HG02642 (cell line): Measurements from ENCODE around the gene MBTPS1.

ENCODE experiments used
- ATAC-seq: cut with Tn5 transposase; IDR thresholded peaks from one replicate; pipeline ENCODE4 v1.9.1; 2021; ENCODE audit warnings: mild to moderate bottlenecking; ENCODE audit not compliant: unreplicated experiment, poor library complexity

The MBTPS1 gene

DNA sequence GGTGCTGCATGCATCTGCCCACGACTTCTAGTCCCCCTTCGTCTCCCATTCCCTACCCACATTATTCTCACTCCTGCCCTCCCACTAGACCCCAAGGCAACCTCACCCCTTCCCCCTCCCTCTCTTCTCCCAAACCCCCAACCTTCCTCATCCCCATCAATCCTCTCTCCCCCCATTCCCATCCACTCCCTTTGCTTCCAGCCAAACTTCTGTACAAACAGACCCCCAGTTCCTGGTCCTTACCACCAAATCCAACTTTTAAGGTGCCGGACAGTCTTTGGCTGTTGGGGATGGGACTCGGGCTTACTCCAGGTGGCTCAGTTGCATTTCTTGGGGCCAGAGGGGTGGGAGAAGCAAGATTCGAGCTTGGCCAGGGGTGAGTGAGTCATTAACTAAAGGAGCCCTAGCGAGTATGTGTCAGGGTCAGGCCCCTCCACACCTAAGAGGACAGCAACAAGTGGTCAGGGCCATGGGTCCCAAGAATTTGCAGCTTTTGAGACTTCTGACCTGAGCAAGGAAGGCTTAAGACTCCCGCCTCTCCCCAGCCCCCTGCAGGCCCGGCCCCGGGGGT is 74.3 kb downstream of the MBTPS1 start, which contains the start of gene SLC38A8:
TSS of gene SLC38A8 (minus strand) at position 488 of the 571 bp plus-strand sequence. CDS start 638 bp downstream, outside the sequence.
- no peak for ATAC-seq

DNA sequence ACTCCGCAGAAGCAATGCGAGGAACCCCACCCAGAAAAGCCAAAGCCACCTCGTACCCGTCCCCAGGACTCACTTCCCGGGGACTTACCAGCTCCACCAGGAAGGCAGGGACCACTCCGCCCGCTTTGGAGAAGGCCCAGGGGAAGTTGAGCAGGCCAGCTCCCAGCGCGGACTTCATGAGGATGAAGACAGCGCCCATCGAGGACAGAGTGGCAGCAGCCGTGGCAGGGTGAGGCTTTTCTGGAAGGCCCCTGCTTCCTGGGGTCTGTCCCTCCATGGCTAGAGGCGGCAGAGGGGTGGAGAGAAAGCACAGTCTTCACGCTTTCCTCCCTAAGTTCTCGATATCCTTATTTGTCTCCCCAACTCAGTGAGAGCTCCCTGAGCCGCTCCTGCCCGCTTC is 74.9 kb downstream of the MBTPS1 start:
- no peak for ATAC-seq

DNA sequence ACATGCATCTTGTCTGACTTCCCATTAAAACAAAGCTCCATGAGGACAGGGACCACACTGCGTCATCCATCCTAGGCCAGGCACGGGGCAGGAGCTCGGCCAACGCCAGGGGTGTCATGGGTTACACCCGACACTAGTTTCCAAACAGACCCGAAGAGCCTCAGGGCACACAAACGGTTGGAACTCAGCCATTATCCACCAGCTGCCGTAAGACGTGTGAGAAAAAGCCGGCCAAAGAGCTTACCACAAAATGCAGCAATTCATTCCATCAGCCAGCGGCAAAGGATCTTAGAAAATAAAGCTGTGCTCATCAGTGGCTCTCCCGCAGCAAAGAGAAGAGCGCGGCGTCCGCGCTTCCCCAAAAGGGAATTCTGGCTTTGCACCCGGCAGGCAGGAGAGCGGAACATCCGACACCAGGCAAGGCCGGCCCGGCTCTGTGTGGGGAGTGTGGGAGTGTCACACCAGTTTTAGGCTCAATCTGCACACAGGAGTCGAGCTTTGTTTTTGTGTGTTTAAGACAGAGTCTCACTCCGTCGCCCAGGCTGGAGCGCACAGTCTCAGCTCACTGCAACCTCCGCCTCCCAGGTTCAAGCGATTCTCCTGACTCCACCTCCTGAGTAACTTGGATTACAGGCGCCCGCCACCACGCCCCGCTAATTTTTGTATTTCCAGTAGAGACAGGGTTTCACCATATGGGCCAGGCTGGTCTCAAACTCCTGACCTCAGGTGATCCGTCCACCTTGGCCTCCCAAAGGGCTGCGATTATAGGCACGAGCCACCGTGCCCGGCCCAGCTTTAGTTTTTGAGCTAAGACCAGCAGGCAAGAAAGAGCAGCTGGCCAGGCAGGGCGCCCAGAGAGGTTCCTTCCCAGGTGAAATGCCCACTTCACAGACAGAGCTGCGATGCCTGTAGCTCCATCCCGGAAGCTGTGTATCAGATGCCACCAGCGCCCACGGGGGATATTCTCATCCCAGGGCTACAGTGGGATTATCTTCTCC is 75.6 kb downstream of the MBTPS1 start:
- no peak for ATAC-seq

DNA sequence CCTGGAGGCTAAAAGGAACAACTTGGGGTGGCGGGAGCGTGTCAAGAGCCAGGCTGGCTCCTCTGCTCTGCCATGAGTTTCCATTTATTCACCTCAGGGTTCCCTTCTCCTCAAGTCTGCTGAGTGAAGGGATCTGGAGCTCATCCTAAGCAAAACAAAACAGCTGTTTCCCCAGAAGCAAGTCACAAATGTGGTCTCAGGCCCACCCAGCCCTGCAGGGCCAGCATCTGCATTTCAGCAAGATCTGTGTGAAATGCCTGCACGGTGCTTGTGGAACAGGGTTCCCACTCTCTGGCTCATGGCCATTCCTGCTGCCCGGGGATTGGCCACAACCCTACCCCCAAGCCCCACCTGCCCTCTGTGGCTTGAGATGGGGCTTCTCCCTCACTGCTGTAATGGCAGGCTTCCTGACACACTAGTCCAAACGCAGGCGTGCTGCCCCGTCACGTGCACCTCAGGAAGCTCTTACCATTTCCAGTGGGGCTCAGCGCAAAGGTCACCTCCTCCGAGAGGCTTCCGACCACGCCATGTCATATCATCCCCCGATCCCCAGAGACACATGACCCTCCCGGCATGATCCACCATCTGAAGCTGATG is 76.4 kb downstream of the MBTPS1 start:
- no peak for ATAC-seq

DNA sequence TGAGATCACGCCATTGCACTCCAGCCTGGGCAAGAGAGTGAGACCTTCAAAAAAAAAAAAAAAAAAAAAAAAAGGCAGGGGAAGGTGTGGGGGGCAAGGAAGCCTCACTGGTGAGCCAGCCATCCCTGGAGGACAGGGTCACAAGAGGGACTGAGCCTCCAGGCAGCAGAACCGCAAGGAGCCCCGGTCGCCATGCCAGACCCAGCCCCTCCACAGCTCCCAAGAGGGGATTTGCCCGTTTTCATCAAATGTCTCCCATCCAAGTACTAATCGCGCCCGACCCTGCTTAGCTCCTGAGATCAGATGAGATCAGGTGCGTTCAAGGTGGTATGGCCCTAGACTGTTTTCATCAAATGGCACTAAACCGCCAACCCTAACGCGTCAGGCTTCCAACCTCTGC is 77.0 kb downstream of the MBTPS1 start:
- ATAC-seq, result no peak

DNA sequence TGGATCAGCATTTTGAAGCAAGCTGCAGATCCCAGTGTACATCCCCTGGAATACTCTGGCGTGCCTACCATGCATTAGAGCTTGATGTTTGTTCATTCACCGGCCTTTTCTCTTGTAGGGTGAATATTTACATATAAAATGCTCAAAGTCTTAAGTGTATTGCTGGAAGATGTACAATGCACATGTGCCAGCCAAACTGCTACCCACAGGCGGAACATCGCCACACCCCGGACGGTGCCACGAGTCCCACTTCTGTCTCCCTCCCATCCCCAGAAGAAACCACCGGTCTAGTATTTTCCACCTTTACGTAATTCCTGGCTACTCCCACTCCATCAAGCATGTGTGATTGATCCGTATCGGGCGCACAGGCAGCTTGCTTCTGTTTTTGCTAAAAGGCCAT is 78.3 kb downstream of the MBTPS1 start:
- ATAC-seq, result no peak

DNA sequence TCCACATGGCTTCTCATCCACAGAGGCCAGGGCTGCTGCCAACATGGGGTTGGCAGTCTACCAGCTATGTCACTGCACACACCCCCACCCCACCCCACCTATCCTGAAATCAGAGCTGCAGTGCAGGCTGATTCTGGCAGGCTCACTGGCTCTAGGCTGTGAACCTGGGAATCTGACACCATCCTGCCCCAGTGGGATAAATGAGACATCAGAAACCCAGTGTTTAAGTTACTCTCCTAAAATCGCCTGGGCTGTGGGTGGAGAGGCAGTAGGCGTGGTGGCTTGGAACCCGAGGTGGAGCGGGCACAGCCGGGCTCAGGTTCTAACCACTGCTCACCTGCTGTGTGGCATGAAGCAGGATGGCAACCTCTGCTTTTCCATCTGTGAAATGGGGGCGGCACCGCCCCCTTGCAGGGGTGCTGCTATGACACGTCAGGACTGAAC is 79.7 kb downstream of the MBTPS1 start:
- no peak for ATAC-seq

DNA sequence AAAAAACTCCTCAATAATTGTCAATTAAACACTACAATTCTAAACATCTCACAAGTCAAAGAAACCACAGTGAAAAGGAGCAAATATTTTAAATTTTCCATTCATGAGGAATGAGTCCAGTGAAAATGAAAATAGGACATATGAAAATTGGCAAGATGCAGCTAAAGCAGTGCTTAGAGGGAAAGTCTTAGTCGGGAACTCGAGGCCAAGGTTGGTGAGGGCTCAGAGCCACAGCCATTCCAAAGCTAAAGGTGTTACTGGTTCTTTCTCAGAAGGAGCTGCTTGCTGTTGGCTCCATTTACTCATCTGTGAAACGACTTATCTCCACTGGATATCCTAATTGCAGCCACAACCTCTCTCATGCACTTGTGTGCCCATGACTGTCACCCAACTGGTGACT is 80.6 kb downstream of the MBTPS1 start:
- no peak for ATAC-seq

DNA sequence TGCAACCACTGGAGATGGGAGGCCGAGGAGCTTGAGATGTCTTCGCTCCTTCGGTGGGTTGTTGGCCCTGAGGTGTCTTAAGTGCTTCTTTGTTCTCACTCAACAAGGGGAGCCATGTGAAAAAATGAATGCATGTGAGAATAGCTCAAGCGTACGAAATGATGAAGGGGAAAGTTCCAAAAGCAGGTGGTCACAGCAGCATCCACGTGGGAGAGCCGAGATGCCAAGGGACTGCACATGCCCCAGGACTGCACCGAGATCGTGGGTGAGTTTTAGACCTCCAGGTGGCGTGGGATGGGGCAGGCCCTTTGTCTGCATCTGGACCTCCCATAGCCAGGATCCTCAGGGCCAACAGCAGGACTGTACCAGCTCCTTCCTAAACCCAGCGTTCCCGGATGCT is 82.2 kb downstream of the MBTPS1 start:
- ATAC-seq, result no peak

DNA sequence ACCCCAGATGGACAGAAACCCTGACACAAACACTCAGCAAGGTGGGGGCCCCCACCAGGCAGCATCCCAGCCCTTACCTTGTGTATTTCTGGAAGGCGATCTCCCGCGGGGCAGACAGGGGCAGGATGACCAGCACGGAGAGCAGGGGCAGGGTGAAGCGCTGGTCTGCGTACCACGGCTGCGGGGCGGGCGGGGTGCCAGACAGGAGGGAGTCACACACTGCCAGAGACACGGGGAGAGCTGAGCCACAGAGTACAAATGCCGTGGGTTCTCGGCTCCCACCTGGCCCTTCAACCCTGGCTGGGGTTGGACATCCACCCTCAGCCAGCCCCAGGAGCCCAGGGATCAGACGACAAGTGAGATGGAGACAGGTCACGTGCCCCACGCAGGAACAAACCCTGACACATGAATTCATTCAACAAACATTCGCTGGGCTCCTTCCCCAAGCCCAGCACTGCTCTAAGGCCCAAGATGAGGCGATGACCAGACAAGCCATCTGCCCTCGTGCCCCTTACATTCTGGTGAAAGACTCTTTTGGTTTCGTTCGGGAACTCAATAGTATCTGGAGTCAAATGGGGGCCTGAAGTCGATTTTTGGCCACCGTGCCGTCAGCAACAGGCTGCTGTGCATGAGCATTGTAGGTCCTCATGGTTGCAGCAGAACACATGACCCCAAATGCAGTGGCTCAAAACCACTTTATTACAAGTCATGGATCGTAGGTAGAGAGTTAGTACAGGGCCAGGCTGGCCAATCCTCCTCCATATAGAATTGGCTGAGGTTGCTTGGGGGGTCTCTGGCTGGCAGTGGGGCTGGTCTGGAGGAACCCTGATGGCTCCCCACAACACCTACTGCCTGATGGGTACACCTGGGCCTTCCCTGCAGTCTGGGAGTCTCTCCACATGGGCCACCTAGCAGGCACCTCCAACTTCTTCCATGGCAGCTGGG is 83.2 kb downstream of the MBTPS1 start:
- ATAC-seq, result no peak

DNA sequence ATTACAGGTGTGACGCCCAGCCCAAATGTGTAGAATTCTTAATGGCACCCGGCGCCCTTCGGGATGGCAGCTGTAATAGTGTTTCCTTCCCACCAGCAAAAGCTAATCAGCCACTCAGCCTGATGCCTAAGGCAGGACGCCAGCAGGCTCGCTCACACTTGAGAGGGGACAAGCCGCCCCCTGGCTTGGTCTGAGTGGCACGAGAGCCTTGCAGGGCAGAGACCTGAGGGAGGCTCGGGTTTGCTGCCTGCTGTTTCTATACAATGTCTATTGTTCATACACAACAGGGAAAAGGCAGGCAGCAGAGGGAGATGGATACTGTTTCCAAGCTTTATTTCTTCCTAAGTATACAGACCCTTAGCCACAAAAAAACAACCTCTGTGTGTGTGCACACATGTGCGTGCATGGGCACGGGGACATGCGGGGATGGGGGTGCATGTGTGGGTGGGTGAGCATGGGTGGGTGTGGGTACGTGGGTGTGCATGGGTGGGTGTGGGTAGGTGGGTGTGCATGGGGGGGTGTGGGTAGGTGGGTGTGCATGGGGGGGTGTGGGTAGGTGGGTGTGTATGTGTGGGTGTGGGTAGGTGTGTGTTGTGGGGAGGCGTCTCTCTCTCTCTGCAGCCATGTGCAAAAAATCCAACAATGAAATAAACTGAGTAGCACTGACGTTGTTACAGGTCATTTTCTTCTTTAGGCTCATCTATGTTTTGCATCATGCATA is 84.1 kb downstream of the MBTPS1 start:
- ATAC-seq, result no peak

DNA sequence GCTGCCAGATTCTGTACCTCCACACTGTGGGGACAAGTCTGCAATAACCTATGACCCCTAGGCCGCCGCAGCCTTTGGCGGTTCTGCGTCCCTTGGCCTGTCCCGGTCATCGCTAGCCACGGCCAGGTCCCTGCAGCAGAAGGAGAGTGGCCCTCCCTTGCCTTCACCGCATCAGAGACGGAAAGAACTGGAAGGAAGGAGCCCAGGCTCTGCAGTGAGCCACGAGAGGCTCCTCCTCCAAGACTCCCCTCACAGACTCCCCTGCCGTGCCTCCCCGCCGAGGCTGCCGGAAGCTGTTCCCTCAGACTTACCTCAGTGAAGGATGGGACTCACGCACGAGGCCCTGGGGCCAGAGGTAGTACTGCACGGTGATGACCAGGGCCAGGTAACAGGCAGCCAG is 85.2 kb downstream of the MBTPS1 start:
- no peak for ATAC-seq

DNA sequence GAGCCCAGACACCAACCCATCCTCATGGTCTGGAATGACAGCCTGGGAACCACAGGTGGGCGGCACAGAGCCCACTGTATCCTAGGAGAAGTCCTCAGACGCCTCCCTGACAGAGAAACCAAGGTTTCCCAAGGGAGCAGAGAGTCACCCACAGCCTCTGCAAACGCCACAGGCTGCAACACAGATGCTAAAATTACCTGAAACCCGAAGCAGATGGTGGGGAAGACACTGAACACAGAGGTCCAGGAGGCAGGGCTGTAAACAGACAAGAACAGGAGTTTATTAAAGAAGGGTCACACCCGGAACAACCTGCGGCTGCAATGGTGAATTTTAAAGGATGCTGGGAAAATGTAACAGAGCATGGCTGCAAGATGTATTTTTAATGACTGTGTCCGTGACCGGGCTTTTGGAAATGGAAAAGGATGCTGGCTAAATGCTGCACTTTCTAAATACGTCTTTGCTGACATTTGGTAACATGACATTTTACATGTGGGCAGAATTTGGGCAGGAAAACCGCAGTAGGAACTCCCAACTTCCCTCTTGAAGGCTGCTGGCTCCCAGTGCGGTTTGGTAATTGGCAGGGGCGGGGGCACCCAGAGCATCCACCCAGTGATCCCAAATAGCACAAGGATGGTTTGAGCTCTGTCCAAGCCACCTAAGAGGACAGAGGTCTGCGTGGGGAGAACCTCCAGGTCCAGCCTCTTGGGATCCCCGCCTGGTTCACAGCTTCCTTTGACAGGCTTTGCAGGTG is 87.3 kb downstream of the MBTPS1 start:
- ATAC-seq, result no peak

DNA sequence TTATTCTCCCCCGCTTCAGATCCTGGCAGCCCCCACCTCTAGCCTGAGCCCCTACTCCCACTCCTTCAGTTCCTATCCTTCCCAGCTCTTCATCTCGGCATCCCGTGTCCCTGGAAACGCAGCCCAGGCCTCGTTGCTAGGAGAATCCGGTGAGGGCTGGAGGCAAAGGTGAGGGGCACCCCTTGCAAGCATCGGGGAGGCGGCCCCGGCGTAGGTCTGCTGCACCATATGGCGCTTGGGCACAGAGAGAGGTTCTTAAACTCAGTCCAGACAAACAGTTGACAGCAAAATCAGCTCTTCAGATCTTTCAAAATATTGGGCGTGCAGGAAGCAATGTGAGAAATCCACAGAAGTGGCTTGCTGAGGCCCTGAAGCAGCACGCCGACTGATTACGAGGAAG is 89.1 kb downstream of the MBTPS1 start:
- ATAC-seq, result no peak

DNA sequence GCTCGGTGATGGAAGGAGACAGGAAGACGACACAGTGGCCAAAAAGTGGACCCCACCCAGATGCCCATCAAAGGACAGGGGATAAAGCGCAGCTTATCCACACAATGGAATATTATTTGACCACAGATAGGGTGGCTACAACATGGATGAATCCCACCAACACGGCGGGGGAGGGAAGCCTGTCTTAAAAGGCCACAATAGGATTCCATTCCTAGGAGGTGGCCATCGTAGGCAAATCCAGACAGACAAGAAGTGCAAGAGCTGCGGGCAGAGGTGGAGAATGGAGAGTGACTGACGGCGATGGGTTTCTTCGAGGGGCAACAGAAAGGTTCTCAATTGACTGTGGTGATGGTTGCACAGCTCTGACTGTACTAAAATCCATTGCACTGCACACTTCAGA is 90.1 kb downstream of the MBTPS1 start:
- ATAC-seq, result no peak

DNA sequence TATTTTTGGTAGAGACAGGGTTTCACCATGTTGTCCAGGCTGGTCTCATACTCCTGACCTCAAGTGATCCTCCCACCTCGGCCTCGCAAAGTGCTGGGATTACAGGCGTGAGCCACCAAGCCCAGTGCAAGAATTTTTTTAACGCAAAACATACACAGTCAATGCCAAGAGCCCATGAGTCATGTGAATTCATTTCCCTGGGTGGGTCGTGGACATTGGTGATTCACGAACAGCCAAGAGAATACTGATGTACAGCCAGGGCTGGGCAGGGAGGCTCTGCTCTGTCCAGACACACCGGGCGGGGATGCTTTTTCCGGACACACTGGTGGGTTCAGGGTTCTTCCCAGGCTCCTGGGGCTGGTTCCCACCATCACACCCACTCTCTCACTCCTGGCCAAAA is 91.9 kb downstream of the MBTPS1 start:
- ATAC-seq, result no peak

DNA sequence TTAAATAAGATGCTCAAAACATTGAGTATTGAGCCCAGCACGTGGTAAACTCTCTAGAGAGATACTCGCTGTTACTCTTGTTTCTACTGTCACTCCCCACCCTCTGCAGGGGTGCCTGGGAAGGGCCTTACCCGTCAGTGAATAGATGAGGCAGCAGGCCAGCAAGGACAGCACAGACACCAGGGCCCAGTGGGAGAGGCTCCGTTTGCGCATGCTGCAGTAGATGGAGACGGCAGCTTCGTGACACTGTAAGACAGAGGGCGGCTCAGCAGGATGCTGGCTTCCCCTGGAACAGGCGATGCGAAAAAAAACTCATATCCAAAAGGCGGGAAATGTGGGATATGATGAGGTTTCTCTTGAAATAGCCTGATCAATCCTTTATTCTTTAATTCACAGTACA is 94.1 kb downstream of the MBTPS1 start:
- ATAC-seq, result no peak

DNA sequence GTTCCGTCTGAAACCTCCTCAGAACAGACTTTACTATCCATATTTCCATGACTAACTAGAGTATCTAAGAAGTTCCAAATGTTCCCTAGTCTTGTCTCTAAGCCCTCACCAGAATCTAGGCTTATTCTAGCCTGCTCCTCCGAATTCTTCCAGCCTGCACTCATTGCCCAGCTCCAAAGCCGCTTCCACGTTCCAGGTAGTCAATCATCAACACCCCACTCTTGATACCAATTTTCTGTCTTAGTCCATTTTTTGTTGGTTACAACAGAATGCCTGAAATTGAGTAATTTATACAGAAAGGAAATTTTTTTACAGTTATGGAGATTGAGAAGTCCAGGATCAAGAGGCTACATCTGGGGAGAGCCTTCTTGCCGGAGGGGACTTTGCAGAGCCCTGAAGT is 95.3 kb downstream of the MBTPS1 start:
- no peak for ATAC-seq

DNA sequence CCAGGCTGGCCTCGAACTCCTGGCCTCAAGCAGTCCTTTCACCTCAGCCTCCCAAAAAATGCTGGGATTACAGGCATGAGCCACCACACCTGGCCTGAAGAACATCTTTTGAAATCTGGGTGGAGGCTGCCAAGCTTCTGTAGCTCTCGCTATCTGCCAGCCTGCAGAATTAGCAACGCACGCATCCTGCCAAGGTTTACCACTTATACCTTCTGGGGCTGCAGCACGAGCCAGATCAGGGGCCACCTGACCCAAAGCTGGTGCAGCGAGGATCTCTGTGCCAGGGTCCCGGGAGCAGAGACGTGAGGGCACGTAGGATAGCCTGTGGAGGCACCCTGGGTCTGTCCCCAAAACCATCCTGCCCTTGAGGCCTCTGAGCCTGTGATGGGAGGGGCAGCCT is 96.4 kb downstream of the MBTPS1 start:
- no peak for ATAC-seq
